GM12878 (cell line): ENCODE measurements around the gene SLC35E1. TPM values are rescaled to one million over a fixed set of nuclear protein-coding genes. Genes with fewer than 3 reads are reported as not detected.

Source experiments
- DPF2 ChIP-seq: fragments of 450-650 bp; IDR thresholded peaks from 2 replicates; pipeline ENCODE4 v1.6.1; 2017; ENCODE audit warnings: mild to moderate bottlenecking
- E2F8 ChIP-seq: fragments of 450-650 bp; IDR thresholded peaks from 2 replicates; pipeline ENCODE4 v1.6.1; 2018; ENCODE audit warnings: mild to moderate bottlenecking, low read depth, moderate library complexity; ENCODE audit not compliant: partially characterized antibody
- FOXK2 ChIP-seq: fragments of 450-650 bp; IDR thresholded peaks from 2 replicates; pipeline ENCODE4 v1.6.1; 2017; ENCODE audit warnings: mild to moderate bottlenecking, moderate library complexity
- FOXM1 ChIP-seq: IDR thresholded peaks from 2 replicates; pipeline ENCODE4 v1.6.1; 2012; ENCODE audit warnings: low read depth, mild to moderate bottlenecking, inconsistent platforms, low read length, moderate library complexity
- HDAC2 ChIP-seq: fragments of 200-600 bp; sonication (generic); IDR thresholded peaks from 2 replicates; pipeline ENCODE4 v1.6.1; 2017
- IRF5 ChIP-seq: fragments of 450-650 bp; IDR thresholded peaks from 2 replicates; pipeline ENCODE4 v1.6.1; 2017; ENCODE audit warnings: borderline replicate concordance
- MYB ChIP-seq: fragments of 150-350 bp; IDR thresholded peaks from 2 replicates; pipeline ENCODE4 v1.6.1; 2014; ENCODE audit warnings: mild to moderate bottlenecking, low read depth, low read length, borderline replicate concordance
- NFIC ChIP-seq: IDR thresholded peaks from 2 replicates; pipeline ENCODE4 v1.6.1; 2012; ENCODE audit warnings: low read depth, mild to moderate bottlenecking, inconsistent platforms, low read length, moderate library complexity
- NR2C1 ChIP-seq: fragments of 450-650 bp; IDR thresholded peaks from 2 replicates; pipeline ENCODE4 v1.6.1; 2017; ENCODE audit warnings: antibody characterized with exemption, mild to moderate bottlenecking, moderate library complexity
- RELA ChIP-seq: fragments of 450-650 bp; IDR thresholded peaks from 2 replicates; pipeline ENCODE4 v1.8.0; 2014; ENCODE audit warnings: borderline replicate concordance; ENCODE audit not compliant: partially characterized antibody
- RFX5 ChIP-seq: IDR thresholded peaks from 2 replicates; pipeline ENCODE4 v1.6.1; 2011; ENCODE audit warnings: low read depth, low read length, improper control_type of control experiment
- SMARCA5 ChIP-seq: fragments of 450-650 bp; IDR thresholded peaks from 2 replicates; pipeline ENCODE4 v1.6.1; 2017; ENCODE audit warnings: mild to moderate bottlenecking
- SP1 ChIP-seq: IDR thresholded peaks from one replicate; pipeline ENCODE4 v1.6.1; 2011; ENCODE audit warnings: low read depth, low read length
- USF2 ChIP-seq: IDR thresholded peaks from 2 replicates; pipeline ENCODE4 v1.6.1; 2011; ENCODE audit warnings: low read depth, low read length, improper control_type of control experiment, borderline replicate concordance
- YBX1 ChIP-seq: fragments of 450-650 bp; IDR thresholded peaks from 2 replicates; pipeline ENCODE4 v1.6.1; 2016; ENCODE audit warnings: antibody characterized with exemption
- ZNF207 ChIP-seq: fragments of 450-650 bp; IDR thresholded peaks from 2 replicates; pipeline ENCODE4 v1.6.1; 2014; ENCODE audit warnings: antibody characterized with exemption, mild to moderate bottlenecking, borderline replicate concordance
- ZNF687 ChIP-seq: fragments of 450-650 bp; IDR thresholded peaks from 2 replicates; pipeline ENCODE4 v1.6.1; 2017; ENCODE audit warnings: mild to moderate bottlenecking, moderate library complexity
- polyA plus RNA-seq, 11 experiments: library from polyadenylated mRNA; depleted of rRNA in 4 of 11; unstranded in 6 of 11; stranded (reverse) in 5 of 11; fragments of >200 nt; fragmentation: Nextera tagmentation in 4 of 11; fragmentation: Illumina TruSeq in 1 of 11; extraction: Ambion mirVana in 4 of 11; extraction: Trizol in 1 of 11; gene quantifications; 1 replicate in 1 of 11; 2 replicates in 10 of 11; pipeline versions ENCODE4 v1.2.1 to v1.2.3, GENCODE V29; 2011 to 2016; ENCODE audit warnings: inconsistent platforms in 2 of 11, missing spikeins in 2 of 11, low read depth in 1 of 11
- total RNA-seq, 4 experiments: library from RNA; depleted of rRNA in 3 of 4; stranded (reverse); fragments of >200 nt in 3 of 4; fragmentation: Illumina TruSeq in 1 of 4; extraction: Trizol in 1 of 4; gene quantifications; 2 replicates each; pipeline versions ENCODE4 v1.2.1 to v1.2.3, GENCODE V29; 2013 to 2021

SLC35E1 gene
- total and polyA plus RNA-seq, 10 of the 15 experiments (the other 5 are each of a cell fraction or from before 2014, with no cell fraction given), result 11.3 to 37.7 (median 22.1) TPM

- no peak for TF ChIP-seq USF2
- TF ChIP-seq RELA, result no peak
- TF ChIP-seq DPF2, result peak; percentile 52
- no peak for TF ChIP-seq SP1
- TF ChIP-seq ZNF687, result peak; percentile 68
- TF ChIP-seq SMARCA5, result peak; percentile 85; the same call in 1 of the 2 replicates
- peak; percentile 56 for TF ChIP-seq E2F8
- TF ChIP-seq YBX1, result no peak
- TF ChIP-seq NR2C1, result no peak
- TF ChIP-seq NFIC, result no peak
- TF ChIP-seq RFX5, result 0 out of 2 replicates have a peak, but pooled peaks have one; percentile 34
- no peak for TF ChIP-seq FOXK2
- no peak; the same call in 1 of the 2 replicates for TF ChIP-seq ZNF207
- no peak for TF ChIP-seq MYB
- TF ChIP-seq HDAC2, result no peak
- TF ChIP-seq IRF5, result no peak
- no peak for TF ChIP-seq FOXM1
Measured at GRCh38 chr19:16542045-16542909, 29.9 kb downstream of the SLC35E1 start, which contains the start of gene CHERP (continued).
